HEK293 (cell line): ENCODE results near the gene CLDN16.

Experiments
- CTCF ChIA-PET: fragments of 350-600 bp; formaldehyde crosslinking; extraction: SDS; loops from one replicate; lab custom pipeline; 2021; ENCODE audit warnings: antibody characterized with exemption; lab: Yijun Ruan, JAX
- POLR2A ChIA-PET: fragments of 300-600 bp; formaldehyde crosslinking; extraction: SDS; loops from one replicate; lab custom pipeline; 2020; ENCODE audit warnings: antibody characterized with exemption, inconsistent platforms; lab: Yijun Ruan, JAX
- H3K27ac ChIP-seq: fragments of 200-500 bp; sonication (Bioruptor generic); 2 replicates; pipeline ENCODE4 v1.5.1; 2014; ENCODE audit warnings: low read depth, low read length, control low read depth, inconsistent platforms; ENCODE audit errors: extremely low read depth
- H3K36me3 ChIP-seq, 2 experiments: fragments of 200-500 bp in 1 of 2; sonication (Bioruptor generic) in 1 of 2; 1 replicate in 1 of 2; 2 replicates in 1 of 2; pipeline ENCODE4 v1.5.1; 2014 to 2017; ENCODE audit warnings: inconsistent platforms in 2 of 2, low read length in 2 of 2; ENCODE audit not compliant: control insufficient read depth in 2 of 2, insufficient read depth in 1 of 2
- H3K4me1 ChIP-seq: fragments of 200-500 bp; sonication (Bioruptor generic); 2 replicates; pipeline ENCODE4 v1.5.1; 2014; ENCODE audit warnings: mild to moderate bottlenecking, low read length, inconsistent platforms; ENCODE audit not compliant: control insufficient read depth, insufficient read depth
- H3K4me3 ChIP-seq: 2 replicates; pipeline ENCODE4 v1.5.1; 2011; ENCODE audit warnings: low read depth, mild to moderate bottlenecking, control low read depth, low read length, moderate library complexity
- H3K9me3 ChIP-seq: fragments of 200-500 bp; sonication (Bioruptor generic); 2 replicates; pipeline ENCODE4 v1.5.1; 2014; ENCODE audit warnings: low read depth, low read length, inconsistent platforms; ENCODE audit not compliant: control insufficient read depth, insufficient read depth
- SETDB1 ChIP-seq: IDR thresholded peaks from one replicate; pipeline ENCODE4 v1.6.1; 2017; ENCODE audit warnings: mild to moderate bottlenecking, low read length, moderate library complexity, mixed read lengths; ENCODE audit not compliant: insufficient read length
- SP2 ChIP-seq: fragments of 450-650 bp; formaldehyde crosslinking; IDR thresholded peaks from 2 replicates; pipeline ENCODE4 v1.5.1; 2016; ENCODE audit warnings: missing biosample characterization, missing genetic modification characterization
- ZNF121 ChIP-seq: fragments of 450-650 bp; formaldehyde crosslinking; IDR thresholded peaks from 2 replicates; pipeline ENCODE4 v1.5.1; 2016; ENCODE audit warnings: missing biosample characterization, missing genetic modification characterization
- ZNF157 ChIP-seq: fragments of 450-650 bp; formaldehyde crosslinking; IDR thresholded peaks from 2 replicates; pipeline ENCODE4 v1.5.1; 2016; ENCODE audit warnings: missing biosample characterization, missing genetic modification characterization
- ZNF341 ChIP-seq: fragments of 450-650 bp; formaldehyde crosslinking; IDR thresholded peaks from 2 replicates; pipeline ENCODE4; 2016; ENCODE audit warnings: low read depth, missing biosample characterization, missing genetic modification characterization
- ZNF37A ChIP-seq: fragments of 450-650 bp; IDR thresholded peaks from 2 replicates; pipeline ENCODE4 v1.5.1; 2018; ENCODE audit warnings: missing biosample characterization, missing genetic modification characterization
- ZNF404 ChIP-seq: fragments of 450-650 bp; formaldehyde crosslinking; IDR thresholded peaks from 2 replicates; pipeline ENCODE4 v1.5.1; 2017; ENCODE audit warnings: missing biosample characterization, missing genetic modification characterization
- ZNF433 ChIP-seq: fragments of 450-650 bp; formaldehyde crosslinking; IDR thresholded peaks from 2 replicates; pipeline ENCODE4 v1.5.1; 2016; ENCODE audit warnings: missing biosample characterization, missing genetic modification characterization, low read depth
- ZNF529 ChIP-seq: fragments of 450-650 bp; formaldehyde crosslinking; IDR thresholded peaks from 2 replicates; pipeline ENCODE4 v1.5.1; 2017; ENCODE audit warnings: missing genetic modification characterization, missing biosample characterization; ENCODE audit not compliant: insufficient replicate concordance
- ZNF544 ChIP-seq: fragments of 450-650 bp; formaldehyde crosslinking; IDR thresholded peaks from 2 replicates; pipeline ENCODE4 v1.5.0; 2017; ENCODE audit warnings: missing biosample characterization, missing genetic modification characterization
- ZNF558 ChIP-seq: fragments of 450-650 bp; formaldehyde crosslinking; IDR thresholded peaks from 2 replicates; pipeline ENCODE4 v1.5.1; 2016; ENCODE audit warnings: missing biosample characterization, missing genetic modification characterization
- ZNF571 ChIP-seq: fragments of 450-650 bp; formaldehyde crosslinking; IDR thresholded peaks from 2 replicates; pipeline ENCODE4 v1.5.0; 2017; ENCODE audit warnings: missing biosample characterization, missing genetic modification characterization
- ZNF600 ChIP-seq: fragments of 450-650 bp; formaldehyde crosslinking; IDR thresholded peaks from 2 replicates; pipeline ENCODE4 v1.5.1; 2016; ENCODE audit warnings: missing biosample characterization, missing genetic modification characterization
- ZNF610 ChIP-seq: fragments of 450-650 bp; formaldehyde crosslinking; IDR thresholded peaks from 2 replicates; pipeline ENCODE4 v1.5.1; 2016; ENCODE audit warnings: missing biosample characterization, missing genetic modification characterization, borderline replicate concordance
- ZNF629 ChIP-seq: fragments of 450-650 bp; formaldehyde crosslinking; IDR thresholded peaks from 2 replicates; pipeline ENCODE4 v1.5.1; 2017; ENCODE audit warnings: missing biosample characterization, missing genetic modification characterization
- ZNF792 ChIP-seq: fragments of 450-650 bp; formaldehyde crosslinking; IDR thresholded peaks from 2 replicates; pipeline ENCODE4 v1.5.1; 2016; ENCODE audit warnings: missing biosample characterization, missing genetic modification characterization
- TF ChIP-seq, protein P1 (sequence below): fragments of 450-650 bp; formaldehyde crosslinking; IDR thresholded peaks from 2 replicates; pipeline ENCODE4 v1.5.1; 2017; ENCODE audit warnings: missing biosample characterization, missing genetic modification characterization
- TF ChIP-seq, protein P2 (sequence below): fragments of 450-650 bp; formaldehyde crosslinking; IDR thresholded peaks from 2 replicates; pipeline ENCODE4 v1.5.1; 2016; ENCODE audit warnings: missing biosample characterization, missing genetic modification characterization
- TF ChIP-seq, protein P3 (sequence below): fragments of 450-650 bp; formaldehyde crosslinking; IDR thresholded peaks from 2 replicates; pipeline ENCODE4 v1.5.1; 2016; ENCODE audit warnings: missing biosample characterization, missing genetic modification characterization, borderline replicate concordance
- TF ChIP-seq, protein P4 (sequence below): fragments of 450-650 bp; formaldehyde crosslinking; IDR thresholded peaks from 2 replicates; pipeline ENCODE4 v1.5.1; 2016; ENCODE audit warnings: missing biosample characterization, missing genetic modification characterization

Gene CLDN16

DNA sequence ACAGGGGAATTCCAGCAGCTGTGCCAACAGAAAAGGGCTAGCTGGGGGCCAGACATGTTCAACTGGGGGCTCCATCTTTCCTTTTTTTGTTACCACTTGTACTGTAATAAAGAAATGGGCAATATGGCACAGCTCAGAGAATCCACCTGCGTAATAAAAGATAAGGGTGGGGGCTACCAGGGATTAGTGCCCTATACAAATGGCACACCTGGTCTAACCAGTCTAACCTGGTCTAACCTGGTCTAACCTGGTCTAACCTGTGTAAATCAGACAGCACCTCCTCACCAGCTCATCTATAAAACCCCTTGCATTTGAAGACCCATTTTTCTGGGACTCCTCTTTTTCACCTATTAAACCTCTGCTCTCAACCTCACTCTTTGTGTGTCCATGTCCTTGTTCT is 26.2 kb upstream of the CLDN16 start:
- H3K9me3 ChIP-seq = no peaks in the 10 kb centered on the region
- ChIA-PET POLR2A (no interaction called here), CTCF (no interaction called here)
- TF ChIP-seq, protein P1, sequence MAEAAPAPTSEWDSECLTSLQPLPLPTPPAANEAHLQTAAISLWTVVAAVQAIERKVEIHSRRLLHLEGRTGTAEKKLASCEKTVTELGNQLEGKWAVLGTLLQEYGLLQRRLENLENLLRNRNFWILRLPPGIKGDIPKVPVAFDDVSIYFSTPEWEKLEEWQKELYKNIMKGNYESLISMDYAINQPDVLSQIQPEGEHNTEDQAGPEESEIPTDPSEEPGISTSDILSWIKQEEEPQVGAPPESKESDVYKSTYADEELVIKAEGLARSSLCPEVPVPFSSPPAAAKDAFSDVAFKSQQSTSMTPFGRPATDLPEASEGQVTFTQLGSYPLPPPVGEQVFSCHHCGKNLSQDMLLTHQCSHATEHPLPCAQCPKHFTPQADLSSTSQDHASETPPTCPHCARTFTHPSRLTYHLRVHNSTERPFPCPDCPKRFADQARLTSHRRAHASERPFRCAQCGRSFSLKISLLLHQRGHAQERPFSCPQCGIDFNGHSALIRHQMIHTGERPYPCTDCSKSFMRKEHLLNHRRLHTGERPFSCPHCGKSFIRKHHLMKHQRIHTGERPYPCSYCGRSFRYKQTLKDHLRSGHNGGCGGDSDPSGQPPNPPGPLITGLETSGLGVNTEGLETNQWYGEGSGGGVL (tag by site-specific recombination) = no peak
- TF ChIP-seq SETDB1 = no peak
- TF ChIP-seq SP2 (tag by site-specific recombination) = no peak
- TF ChIP-seq ZNF629 (tag by site-specific recombination) = no peak
- no peak for TF ChIP-seq ZNF558 (tag by site-specific recombination)
- no peak for TF ChIP-seq ZNF792 (tag by site-specific recombination)
- TF ChIP-seq ZNF610 (tag by site-specific recombination) = no peak
- no peak for TF ChIP-seq ZNF600 (tag by site-specific recombination)
- no peak for TF ChIP-seq ZNF341 (tag by site-specific recombination)
- TF ChIP-seq, all 188 proteins: peak for 0
- H3K4me3 ChIP-seq = no peak overlapping the region
- H3K4me1 ChIP-seq = no peaks in the 10 kb centered on the region
- H3K27ac ChIP-seq = no peak overlapping the region
- no peaks in the 10 kb centered on the region for H3K36me3 ChIP-seq

DNA sequence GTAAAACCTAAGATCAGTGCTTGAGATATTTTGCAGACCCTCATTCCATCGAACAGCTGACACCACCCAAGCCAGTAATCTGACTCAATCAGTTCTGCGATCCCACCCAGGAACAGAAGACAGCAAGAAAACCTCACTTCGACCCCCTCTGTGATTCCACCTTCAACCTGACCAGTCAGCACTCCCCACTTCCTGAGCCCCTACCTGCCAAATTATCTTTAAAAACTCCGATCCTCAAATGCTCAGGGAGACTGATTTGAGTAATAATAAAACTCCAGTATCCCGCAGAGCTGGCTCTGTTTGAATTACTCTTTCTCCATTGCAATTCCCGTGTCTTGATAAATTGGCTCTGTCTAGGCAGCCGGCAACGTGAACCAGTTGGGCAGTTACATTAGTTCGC is 25.7 kb upstream of the CLDN16 start:
- Histone ChIP-seq H3K4me1 (no peaks in the 10 kb centered on the region), H3K4me3 (no peak overlapping the region), H3K27ac (no peak overlapping the region), H3K36me3 (no peaks in the 10 kb centered on the region)
- POLR2A ChIA-PET = no interaction called here
- TF ChIP-seq ZNF37A (no peak), ZNF121 (tag by site-specific recombination) (no peak), ZNF571 (tag by site-specific recombination) (no peak), ZNF341 (tag by site-specific recombination) (no peak), ZNF529 (tag by site-specific recombination) (no peak), ZNF610 (tag by site-specific recombination) (no peak), ZNF544 (tag by site-specific recombination) (no peak), ZNF404 (tag by site-specific recombination) (no peak), ZNF629 (tag by site-specific recombination) (no peak), ZNF157 (tag by site-specific recombination) (no peak), ZNF433 (tag by site-specific recombination) (no peak)
- TF ChIP-seq, protein P2, sequence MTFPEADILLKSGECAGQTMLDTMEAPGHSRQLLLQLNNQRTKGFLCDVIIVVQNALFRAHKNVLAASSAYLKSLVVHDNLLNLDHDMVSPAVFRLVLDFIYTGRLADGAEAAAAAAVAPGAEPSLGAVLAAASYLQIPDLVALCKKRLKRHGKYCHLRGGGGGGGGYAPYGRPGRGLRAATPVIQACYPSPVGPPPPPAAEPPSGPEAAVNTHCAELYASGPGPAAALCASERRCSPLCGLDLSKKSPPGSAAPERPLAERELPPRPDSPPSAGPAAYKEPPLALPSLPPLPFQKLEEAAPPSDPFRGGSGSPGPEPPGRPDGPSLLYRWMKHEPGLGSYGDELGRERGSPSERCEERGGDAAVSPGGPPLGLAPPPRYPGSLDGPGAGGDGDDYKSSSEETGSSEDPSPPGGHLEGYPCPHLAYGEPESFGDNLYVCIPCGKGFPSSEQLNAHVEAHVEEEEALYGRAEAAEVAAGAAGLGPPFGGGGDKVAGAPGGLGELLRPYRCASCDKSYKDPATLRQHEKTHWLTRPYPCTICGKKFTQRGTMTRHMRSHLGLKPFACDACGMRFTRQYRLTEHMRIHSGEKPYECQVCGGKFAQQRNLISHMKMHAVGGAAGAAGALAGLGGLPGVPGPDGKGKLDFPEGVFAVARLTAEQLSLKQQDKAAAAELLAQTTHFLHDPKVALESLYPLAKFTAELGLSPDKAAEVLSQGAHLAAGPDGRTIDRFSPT (tag by site-specific recombination) = no peak
- TF ChIP-seq, protein P3, sequence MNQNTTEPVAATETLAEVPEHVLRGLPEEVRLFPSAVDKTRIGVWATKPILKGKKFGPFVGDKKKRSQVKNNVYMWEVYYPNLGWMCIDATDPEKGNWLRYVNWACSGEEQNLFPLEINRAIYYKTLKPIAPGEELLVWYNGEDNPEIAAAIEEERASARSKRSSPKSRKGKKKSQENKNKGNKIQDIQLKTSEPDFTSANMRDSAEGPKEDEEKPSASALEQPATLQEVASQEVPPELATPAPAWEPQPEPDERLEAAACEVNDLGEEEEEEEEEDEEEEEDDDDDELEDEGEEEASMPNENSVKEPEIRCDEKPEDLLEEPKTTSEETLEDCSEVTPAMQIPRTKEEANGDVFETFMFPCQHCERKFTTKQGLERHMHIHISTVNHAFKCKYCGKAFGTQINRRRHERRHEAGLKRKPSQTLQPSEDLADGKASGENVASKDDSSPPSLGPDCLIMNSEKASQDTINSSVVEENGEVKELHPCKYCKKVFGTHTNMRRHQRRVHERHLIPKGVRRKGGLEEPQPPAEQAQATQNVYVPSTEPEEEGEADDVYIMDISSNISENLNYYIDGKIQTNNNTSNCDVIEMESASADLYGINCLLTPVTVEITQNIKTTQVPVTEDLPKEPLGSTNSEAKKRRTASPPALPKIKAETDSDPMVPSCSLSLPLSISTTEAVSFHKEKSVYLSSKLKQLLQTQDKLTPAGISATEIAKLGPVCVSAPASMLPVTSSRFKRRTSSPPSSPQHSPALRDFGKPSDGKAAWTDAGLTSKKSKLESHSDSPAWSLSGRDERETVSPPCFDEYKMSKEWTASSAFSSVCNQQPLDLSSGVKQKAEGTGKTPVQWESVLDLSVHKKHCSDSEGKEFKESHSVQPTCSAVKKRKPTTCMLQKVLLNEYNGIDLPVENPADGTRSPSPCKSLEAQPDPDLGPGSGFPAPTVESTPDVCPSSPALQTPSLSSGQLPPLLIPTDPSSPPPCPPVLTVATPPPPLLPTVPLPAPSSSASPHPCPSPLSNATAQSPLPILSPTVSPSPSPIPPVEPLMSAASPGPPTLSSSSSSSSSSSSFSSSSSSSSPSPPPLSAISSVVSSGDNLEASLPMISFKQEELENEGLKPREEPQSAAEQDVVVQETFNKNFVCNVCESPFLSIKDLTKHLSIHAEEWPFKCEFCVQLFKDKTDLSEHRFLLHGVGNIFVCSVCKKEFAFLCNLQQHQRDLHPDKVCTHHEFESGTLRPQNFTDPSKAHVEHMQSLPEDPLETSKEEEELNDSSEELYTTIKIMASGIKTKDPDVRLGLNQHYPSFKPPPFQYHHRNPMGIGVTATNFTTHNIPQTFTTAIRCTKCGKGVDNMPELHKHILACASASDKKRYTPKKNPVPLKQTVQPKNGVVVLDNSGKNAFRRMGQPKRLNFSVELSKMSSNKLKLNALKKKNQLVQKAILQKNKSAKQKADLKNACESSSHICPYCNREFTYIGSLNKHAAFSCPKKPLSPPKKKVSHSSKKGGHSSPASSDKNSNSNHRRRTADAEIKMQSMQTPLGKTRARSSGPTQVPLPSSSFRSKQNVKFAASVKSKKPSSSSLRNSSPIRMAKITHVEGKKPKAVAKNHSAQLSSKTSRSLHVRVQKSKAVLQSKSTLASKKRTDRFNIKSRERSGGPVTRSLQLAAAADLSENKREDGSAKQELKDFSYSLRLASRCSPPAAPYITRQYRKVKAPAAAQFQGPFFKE (tag by site-specific recombination) = no peak
- TF ChIP-seq, protein P4, sequence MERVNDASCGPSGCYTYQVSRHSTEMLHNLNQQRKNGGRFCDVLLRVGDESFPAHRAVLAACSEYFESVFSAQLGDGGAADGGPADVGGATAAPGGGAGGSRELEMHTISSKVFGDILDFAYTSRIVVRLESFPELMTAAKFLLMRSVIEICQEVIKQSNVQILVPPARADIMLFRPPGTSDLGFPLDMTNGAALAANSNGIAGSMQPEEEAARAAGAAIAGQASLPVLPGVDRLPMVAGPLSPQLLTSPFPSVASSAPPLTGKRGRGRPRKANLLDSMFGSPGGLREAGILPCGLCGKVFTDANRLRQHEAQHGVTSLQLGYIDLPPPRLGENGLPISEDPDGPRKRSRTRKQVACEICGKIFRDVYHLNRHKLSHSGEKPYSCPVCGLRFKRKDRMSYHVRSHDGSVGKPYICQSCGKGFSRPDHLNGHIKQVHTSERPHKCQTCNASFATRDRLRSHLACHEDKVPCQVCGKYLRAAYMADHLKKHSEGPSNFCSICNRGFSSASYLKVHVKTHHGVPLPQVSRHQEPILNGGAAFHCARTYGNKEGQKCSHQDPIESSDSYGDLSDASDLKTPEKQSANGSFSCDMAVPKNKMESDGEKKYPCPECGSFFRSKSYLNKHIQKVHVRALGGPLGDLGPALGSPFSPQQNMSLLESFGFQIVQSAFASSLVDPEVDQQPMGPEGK (tag by site-specific recombination) = no peak
- TF ChIP-seq, all 188 proteins: peak for 0
- no peaks in the 10 kb centered on the region for H3K9me3 ChIP-seq
- CTCF ChIA-PET = no interaction called here
